ENCODE data around the gene PHF11.
"Not testable (repeated sequence)": the region's sequence is repeated elsewhere in the genome, so short reads cannot be mapped to it uniquely, and the experiment has no call there.

The PHF11 gene

DNA sequence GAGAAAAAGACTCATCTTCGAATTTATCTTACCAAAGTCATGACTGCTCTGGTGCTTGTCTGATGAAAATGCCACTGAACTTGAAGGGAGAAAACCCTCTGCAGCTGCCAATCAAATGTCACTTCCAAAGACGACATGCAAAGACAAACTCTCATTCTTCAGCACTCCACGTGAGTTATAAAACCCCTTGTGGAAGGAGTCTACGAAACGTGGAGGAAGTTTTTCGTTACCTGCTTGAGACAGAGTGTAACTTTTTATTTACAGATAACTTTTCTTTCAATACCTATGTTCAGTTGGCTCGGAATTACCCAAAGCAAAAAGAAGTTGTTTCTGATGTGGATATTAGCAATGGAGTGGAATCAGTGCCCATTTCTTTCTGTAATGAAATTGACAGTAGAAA lies 19.2 kb upstream of the PHF11 start:
- H3K9ac ChIP-seq (ENCODE audit: low read depth, low read length) = no peak overlapping the region
- no peaks in the 10 kb centered on the region for H3K4me1 ChIP-seq (ENCODE audit: insufficient read depth, low read length)
- DNase-seq (no peak), ATAC-seq (ENCODE audit: insufficient read depth, low read depth) (no peak)
- no peaks in the 10 kb centered on the region for H4K20me1 ChIP-seq (ENCODE audit: insufficient read depth, low read length)
- no peak overlapping the region for H3K27ac ChIP-seq (ENCODE audit: low read length)
- no peaks in the 10 kb centered on the region for H3K79me2 ChIP-seq (ENCODE audit: insufficient read depth, low read length)
- peaks cover 56% of the 10 kb centered on the region for H3K36me3 ChIP-seq (ENCODE audit: insufficient read depth, low read length)
- TF ChIP-seq EZH2 (IDR thresholded peaks at IDR 0.05; ENCODE audit: borderline replicate concordance, low read depth, low read length, severe bottlenecking) = no peak
- no peak for TF ChIP-seq CTCF (IDR thresholded peaks at IDR 0.05; ENCODE audit: borderline replicate concordance, extremely low read depth, low read length, poor library complexity, severe bottlenecking)
- no peak overlapping the region for H3K4me2 ChIP-seq (ENCODE audit: insufficient read depth, low read length)
- H3K27me3 ChIP-seq (ENCODE audit: insufficient read depth, low read length, poor library complexity) = no peaks in the 10 kb centered on the region
- no peaks in the 10 kb centered on the region for H3K9me3 ChIP-seq (ENCODE audit: insufficient read depth, low read length, severe bottlenecking)
- no peak overlapping the region for H2AFZ ChIP-seq (ENCODE audit: low read depth, low read length)
- no peak overlapping the region for H3K4me3 ChIP-seq (ENCODE audit: low read depth in 1 of 2, low read length in 2 of 2)

DNA sequence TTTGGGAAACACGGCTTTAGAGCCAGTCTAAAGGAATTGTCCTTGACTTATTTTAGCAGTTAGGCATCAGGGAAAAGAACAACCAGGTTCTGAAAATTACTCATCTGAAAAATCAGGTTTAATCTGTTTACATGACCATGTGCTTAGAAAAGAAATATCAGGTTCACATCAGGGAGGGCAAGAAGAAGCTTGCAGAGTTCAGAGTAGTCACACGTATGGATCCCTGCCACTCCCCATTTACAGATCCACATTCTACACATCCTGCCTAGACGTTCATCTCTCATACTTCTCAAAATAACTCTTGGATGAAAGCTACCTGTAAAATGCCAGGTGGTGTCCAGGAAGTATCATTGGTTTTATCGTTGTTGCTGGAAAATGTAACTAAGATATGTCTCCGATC lies 14.0 kb upstream of the PHF11 start:
- Histone ChIP-seq H3K79me2 (ENCODE audit: insufficient read depth, low read length) (no peaks in the 10 kb centered on the region), H2AFZ (ENCODE audit: low read depth, low read length) (no peak overlapping the region), H3K36me3 (ENCODE audit: insufficient read depth, low read length) (peaks cover 52% of the 10 kb centered on the region), H3K4me3 (ENCODE audit: low read depth in 1 of 2, low read length in 2 of 2) (no peak overlapping the region), H3K4me2 (ENCODE audit: insufficient read depth, low read length) (no peak overlapping the region), H3K9me3 (ENCODE audit: insufficient read depth, low read length, severe bottlenecking) (no peaks in the 10 kb centered on the region), H3K4me1 (ENCODE audit: insufficient read depth, low read length) (no peaks in the 10 kb centered on the region), H3K27me3 (ENCODE audit: insufficient read depth, low read length, poor library complexity) (no peaks in the 10 kb centered on the region), H3K27ac (ENCODE audit: low read length) (no peak overlapping the region), H4K20me1 (ENCODE audit: insufficient read depth, low read length) (no peaks in the 10 kb centered on the region), H3K9ac (ENCODE audit: low read depth, low read length) (no peak overlapping the region)
- ATAC-seq (ENCODE audit: insufficient read depth, low read depth) (no peak), DNase-seq (no peak)
- TF ChIP-seq EZH2 (IDR thresholded peaks at IDR 0.05; ENCODE audit: borderline replicate concordance, low read depth, low read length, severe bottlenecking) (no peak), CTCF (IDR thresholded peaks at IDR 0.05; ENCODE audit: borderline replicate concordance, extremely low read depth, low read length, poor library complexity, severe bottlenecking) (no peak)

GRCh38 chr13:49488563-49488962 lies 7.2 kb upstream of the PHF11 start:
- Histone ChIP-seq H4K20me1 (ENCODE audit: insufficient read depth, low read length) (no peaks in the 10 kb centered on the region), H3K79me2 (ENCODE audit: insufficient read depth, low read length) (no peaks in the 10 kb centered on the region), H3K27me3 (ENCODE audit: insufficient read depth, low read length, poor library complexity) (no peaks in the 10 kb centered on the region), H3K9me3 (ENCODE audit: insufficient read depth, low read length, severe bottlenecking) (no peaks in the 10 kb centered on the region), H3K4me2 (ENCODE audit: insufficient read depth, low read length) (no peak overlapping the region), H3K9ac (ENCODE audit: low read depth, low read length) (no peak overlapping the region), H2AFZ (ENCODE audit: low read depth, low read length) (no peak overlapping the region), H3K36me3 (ENCODE audit: insufficient read depth, low read length) (peaks cover 34% of the 10 kb centered on the region), H3K4me1 (ENCODE audit: insufficient read depth, low read length) (peaks cover 4% of the 10 kb centered on the region), H3K4me3 (ENCODE audit: low read depth in 1 of 2, low read length in 2 of 2) (no peak overlapping the region), H3K27ac (ENCODE audit: low read length) (no peak overlapping the region)
- no peak for TF ChIP-seq EZH2 (IDR thresholded peaks at IDR 0.05; ENCODE audit: borderline replicate concordance, low read depth, low read length, severe bottlenecking)
- TF ChIP-seq CTCF (IDR thresholded peaks at IDR 0.05; ENCODE audit: borderline replicate concordance, extremely low read depth, low read length, poor library complexity, severe bottlenecking) = no peak
- DNase-seq (no peak), ATAC-seq (ENCODE audit: insufficient read depth, low read depth) (no peak)

GRCh38 chr13:49494645-49495044 lies 1.1 kb upstream of the PHF11 start:
- H3K79me2 ChIP-seq (ENCODE audit: insufficient read depth, low read length) = peaks cover 12% of the 10 kb centered on the region
- H3K4me2 ChIP-seq (ENCODE audit: insufficient read depth, low read length) = peak overlapping the region; percentile 91
- no peak for ATAC-seq (ENCODE audit: insufficient read depth, low read depth)
- no peaks in the 10 kb centered on the region for H3K27me3 ChIP-seq (ENCODE audit: insufficient read depth, low read length, poor library complexity)
- H3K27ac ChIP-seq (ENCODE audit: low read length) = peak overlapping the region; percentile 53
- peak overlapping the region; percentile 85 for H2AFZ ChIP-seq (ENCODE audit: low read depth, low read length)
- no peaks in the 10 kb centered on the region for H3K9me3 ChIP-seq (ENCODE audit: insufficient read depth, low read length, severe bottlenecking)
- no peak for DNase-seq
- H4K20me1 ChIP-seq (ENCODE audit: insufficient read depth, low read length) = no peaks in the 10 kb centered on the region
- H3K9ac ChIP-seq (ENCODE audit: low read depth, low read length) = peak overlapping the region; percentile 60
- TF ChIP-seq CTCF (IDR thresholded peaks at IDR 0.05; ENCODE audit: borderline replicate concordance, extremely low read depth, low read length, poor library complexity, severe bottlenecking) (peak; percentile 45), EZH2 (IDR thresholded peaks at IDR 0.05; ENCODE audit: borderline replicate concordance, low read depth, low read length, severe bottlenecking) (no peak)
- H3K36me3 ChIP-seq (ENCODE audit: insufficient read depth, low read length) = peaks cover 26% of the 10 kb centered on the region
- peak overlapping the region; percentile 66 to 71; a peak in 3 of 4 replicates for H3K4me3 ChIP-seq (ENCODE audit: low read depth in 1 of 2, low read length in 2 of 2)
- H3K4me1 ChIP-seq (ENCODE audit: insufficient read depth, low read length) = peaks cover 38% of the 10 kb centered on the region

DNA sequence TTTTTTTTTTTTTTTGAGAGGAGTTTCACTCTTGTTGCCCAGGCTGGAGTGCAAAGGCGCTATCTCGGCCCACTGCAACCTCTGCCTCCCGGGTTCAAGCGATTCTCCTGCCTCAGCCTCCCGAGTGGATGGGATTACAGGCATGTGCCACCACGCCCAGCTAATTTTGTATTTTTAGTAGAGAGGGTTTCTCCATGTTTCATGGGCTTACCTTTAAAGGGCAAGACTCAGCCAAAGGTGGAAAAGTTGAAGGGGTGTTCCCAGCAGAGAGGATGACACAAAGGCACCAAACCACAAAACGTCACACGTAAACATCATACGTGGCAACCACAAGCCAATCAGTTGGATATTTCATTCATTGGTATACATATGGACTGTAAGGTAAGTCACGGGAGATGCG lies 1.1 kb downstream of the PHF11 start:
- not testable (repeated sequence) for H3K27me3 ChIP-seq (ENCODE audit: insufficient read depth, low read length, poor library complexity); H3K9me3 ChIP-seq (ENCODE audit: insufficient read depth, low read length, severe bottlenecking); DNase-seq; H3K27ac ChIP-seq (ENCODE audit: low read length); H4K20me1 ChIP-seq (ENCODE audit: insufficient read depth, low read length); ATAC-seq (ENCODE audit: insufficient read depth, low read depth)
- H3K4me3 ChIP-seq (ENCODE audit: low read depth in 1 of 2, low read length in 2 of 2) = peak overlapping the region in 1 of 2 experiments; percentile 66; a peak in 2 of 4 replicates
- peak overlapping the region; percentile 60 for H3K9ac ChIP-seq (ENCODE audit: low read depth, low read length)
- peaks cover 12% of the 10 kb centered on the region for H3K79me2 ChIP-seq (ENCODE audit: insufficient read depth, low read length)
- peaks cover 38% of the 10 kb centered on the region for H3K4me1 ChIP-seq (ENCODE audit: insufficient read depth, low read length)
- peak overlapping the region; percentile 91 for H3K4me2 ChIP-seq (ENCODE audit: insufficient read depth, low read length)
- H2AFZ ChIP-seq (ENCODE audit: low read depth, low read length) = peak overlapping the region; percentile 80
- peaks cover 29% of the 10 kb centered on the region for H3K36me3 ChIP-seq (ENCODE audit: insufficient read depth, low read length)

All from DND-41 (cell line).